ENCODE results near the gene ZNF611. TPM values are rescaled to one million over a fixed set of nuclear protein-coding genes. Genes with fewer than 3 reads are reported as not detected.
"Not testable (repeated sequence)": the region's sequence is repeated elsewhere in the genome, so short reads cannot be mapped to it uniquely, and the experiment has no call there.

Gene ZNF611
- total RNA-seq, 1 donor from 2014 or later, result 6.1 TPM

DNA sequence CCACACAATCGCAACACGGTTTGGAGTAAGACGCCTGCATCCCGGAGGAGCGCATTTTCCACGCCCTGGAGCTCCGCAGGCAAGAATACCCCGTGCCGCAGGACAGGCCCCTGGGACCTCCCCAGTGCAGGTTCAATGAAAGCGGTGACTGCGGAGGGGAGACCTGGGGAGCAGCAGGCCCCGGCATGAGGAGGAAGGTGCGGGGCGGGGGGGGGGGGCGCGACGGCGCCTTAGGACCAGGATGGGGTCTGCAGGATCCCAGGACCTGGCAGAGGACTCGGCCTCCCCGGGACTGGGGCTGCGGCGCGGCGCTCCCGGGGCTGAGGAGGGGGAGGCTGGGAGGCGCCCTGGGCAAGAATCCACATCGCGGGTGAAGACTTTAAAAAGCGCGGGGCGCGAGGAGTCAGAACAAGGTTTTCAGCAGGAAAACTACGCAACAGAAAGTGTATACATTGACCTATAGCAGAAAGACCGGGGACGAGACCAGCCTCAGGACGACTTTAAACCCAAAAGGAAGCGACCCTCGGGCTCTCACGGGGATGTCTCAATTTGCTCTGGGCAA, 432 bp downstream of the ZNF611 start:
- peaks cover 23% of the 10 kb centered on the region for H3K4me1 ChIP-seq
- H3K9me3 ChIP-seq, result no peaks in the 10 kb centered on the region
- peak overlapping the region; percentile 59 to 82 for H3K4me3 ChIP-seq
- intact Hi-C loops (cut with DNase I), result no loop called here
- TF ChIP-seq, protein P1, sequence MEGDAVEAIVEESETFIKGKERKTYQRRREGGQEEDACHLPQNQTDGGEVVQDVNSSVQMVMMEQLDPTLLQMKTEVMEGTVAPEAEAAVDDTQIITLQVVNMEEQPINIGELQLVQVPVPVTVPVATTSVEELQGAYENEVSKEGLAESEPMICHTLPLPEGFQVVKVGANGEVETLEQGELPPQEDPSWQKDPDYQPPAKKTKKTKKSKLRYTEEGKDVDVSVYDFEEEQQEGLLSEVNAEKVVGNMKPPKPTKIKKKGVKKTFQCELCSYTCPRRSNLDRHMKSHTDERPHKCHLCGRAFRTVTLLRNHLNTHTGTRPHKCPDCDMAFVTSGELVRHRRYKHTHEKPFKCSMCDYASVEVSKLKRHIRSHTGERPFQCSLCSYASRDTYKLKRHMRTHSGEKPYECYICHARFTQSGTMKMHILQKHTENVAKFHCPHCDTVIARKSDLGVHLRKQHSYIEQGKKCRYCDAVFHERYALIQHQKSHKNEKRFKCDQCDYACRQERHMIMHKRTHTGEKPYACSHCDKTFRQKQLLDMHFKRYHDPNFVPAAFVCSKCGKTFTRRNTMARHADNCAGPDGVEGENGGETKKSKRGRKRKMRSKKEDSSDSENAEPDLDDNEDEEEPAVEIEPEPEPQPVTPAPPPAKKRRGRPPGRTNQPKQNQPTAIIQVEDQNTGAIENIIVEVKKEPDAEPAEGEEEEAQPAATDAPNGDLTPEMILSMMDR (IDR thresholded peaks at IDR 0.05), result no peak
- no peak for TF ChIP-seq POLR2A (IDR thresholded peaks at IDR 0.05)
- no peak for DNase-seq (ENCODE audit: extremely low spot score in 2 of 2)
- H3K36me3 ChIP-seq, result no peaks in the 10 kb centered on the region
- H3K27me3 ChIP-seq, result no peaks in the 10 kb centered on the region
- H3K27ac ChIP-seq, result peak overlapping the region; percentile 82

DNA sequence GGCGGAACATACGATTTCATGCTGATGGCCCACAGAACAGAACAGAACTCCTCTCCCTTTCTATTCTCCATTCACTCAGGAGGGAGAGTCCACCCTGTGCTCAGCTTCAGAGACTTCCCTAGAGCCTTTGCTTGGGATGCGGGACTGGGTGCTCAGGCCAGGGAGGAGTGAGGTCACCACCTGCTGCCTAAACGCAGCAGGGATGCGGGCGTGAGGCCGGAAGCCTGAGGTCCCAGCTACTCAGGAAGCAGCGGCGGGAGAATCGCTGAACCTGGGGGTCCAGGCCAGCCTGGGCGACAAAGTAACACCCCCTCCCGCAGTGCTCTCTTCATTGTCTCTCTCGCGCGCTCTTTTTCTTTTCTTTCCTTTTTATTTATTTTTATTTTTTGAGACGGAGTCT, 8.8 kb downstream of the ZNF611 start:
- intact Hi-C loops (cut with DNase I); H3K27ac ChIP-seq; H3K4me3 ChIP-seq; H3K9me3 ChIP-seq; H3K4me1 ChIP-seq; H3K27me3 ChIP-seq; DNase-seq (ENCODE audit: extremely low spot score in 2 of 2): not testable (repeated sequence)
- H3K36me3 ChIP-seq, result peaks cover 0 to 16% of the 10 kb centered on the region in 2 donors

DNA sequence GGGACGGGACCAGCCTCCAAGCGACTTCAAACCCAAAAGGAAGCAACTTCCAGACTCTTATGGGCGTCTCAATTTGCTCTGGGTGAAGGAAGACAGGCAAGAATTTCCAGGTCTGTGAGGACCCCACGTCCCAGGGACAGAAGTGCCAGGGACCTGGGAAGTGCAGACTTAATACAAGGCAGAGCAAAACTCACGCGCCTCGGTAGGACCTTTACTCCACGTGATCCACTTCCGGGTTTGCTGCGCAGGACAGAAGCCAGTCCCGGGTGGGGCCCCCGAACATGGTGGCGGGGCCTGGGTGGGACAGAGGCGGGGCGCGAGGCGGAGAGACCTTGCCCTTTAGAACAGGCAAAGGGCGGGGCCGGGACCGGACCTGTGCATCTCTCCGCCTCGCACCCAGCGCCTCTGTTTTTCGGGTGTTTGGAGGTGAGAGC, 9.3 kb downstream of the ZNF611 start:
- DNase-seq (ENCODE audit: extremely low spot score in 2 of 2), result no peak
- Histone ChIP-seq H3K27me3 (no peaks in the 10 kb centered on the region), H3K36me3 (peaks cover 0 to 19% of the 10 kb centered on the region in 2 donors), H3K4me3 (no peak overlapping the region), H3K4me1 (no peaks in the 10 kb centered on the region), H3K9me3 (no peaks in the 10 kb centered on the region), H3K27ac (no peak overlapping the region)
- intact Hi-C loops (cut with DNase I), result no loop called here
- TF ChIP-seq POLR2A (IDR thresholded peaks at IDR 0.05) (no peak), POLR2AphosphoS5 (IDR thresholded peaks at IDR 0.05; ENCODE audit: insufficient read depth in 1 of 2, low read depth in 1 of 2) (no peak)
- TF ChIP-seq, protein P1 (IDR thresholded peaks at IDR 0.05), result no peak

DNA sequence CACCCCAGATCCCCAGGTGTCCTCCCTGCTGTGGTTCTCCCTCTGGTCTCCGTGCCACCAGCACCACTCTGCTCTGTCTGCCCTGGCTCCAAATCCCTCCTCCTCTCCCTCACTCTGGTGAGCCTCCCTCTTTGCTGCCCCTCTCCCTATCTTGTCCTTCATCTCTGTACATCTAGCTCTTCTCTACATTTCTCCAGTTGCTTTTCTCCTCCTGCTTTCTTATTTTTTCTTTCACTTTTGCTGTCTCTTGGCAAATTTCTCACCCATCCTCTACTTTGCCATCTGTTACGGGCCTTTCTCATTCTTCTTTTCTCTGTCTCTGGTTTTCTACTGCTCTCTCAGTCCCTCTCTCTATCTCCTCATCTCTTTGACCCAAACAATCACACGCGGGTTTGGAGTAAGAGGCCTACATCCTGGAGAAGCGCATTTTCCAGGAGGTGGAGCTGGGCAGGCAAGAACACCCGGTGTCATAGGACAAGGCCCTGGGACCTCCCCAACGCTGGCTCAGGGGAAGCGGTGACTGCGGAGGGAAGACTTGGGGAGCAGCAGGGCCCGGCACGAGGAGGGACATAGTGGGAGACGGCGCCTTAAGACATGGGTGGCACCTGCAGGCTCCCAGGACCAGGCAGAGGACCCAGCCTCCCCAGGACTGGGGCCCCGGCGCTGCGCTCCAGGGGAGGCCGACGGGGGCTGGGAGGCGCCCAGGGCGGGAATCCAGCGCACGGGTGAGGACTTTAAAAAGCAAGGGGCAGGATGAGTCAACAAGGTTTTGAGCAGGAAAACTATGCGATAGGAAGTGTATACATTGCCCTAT, 9.9 kb downstream of the ZNF611 start:
- intact Hi-C loops (cut with DNase I), result no loop called here
- Histone ChIP-seq H3K27me3 (no peaks in the 10 kb centered on the region), H3K9me3 (no peaks in the 10 kb centered on the region), H3K27ac (no peak overlapping the region), H3K4me1 (no peaks in the 10 kb centered on the region), H3K4me3 (no peak overlapping the region), H3K36me3 (peaks cover 0 to 23% of the 10 kb centered on the region in 2 donors)
- no peak for DNase-seq (ENCODE audit: extremely low spot score in 2 of 2)
- TF ChIP-seq, protein P1 (IDR thresholded peaks at IDR 0.05), result no peak
- no peak for TF ChIP-seq POLR2AphosphoS5 (IDR thresholded peaks at IDR 0.05; ENCODE audit: insufficient read depth in 1 of 2, low read depth in 1 of 2)
- TF ChIP-seq POLR2A (IDR thresholded peaks at IDR 0.05), result no peak

DNA sequence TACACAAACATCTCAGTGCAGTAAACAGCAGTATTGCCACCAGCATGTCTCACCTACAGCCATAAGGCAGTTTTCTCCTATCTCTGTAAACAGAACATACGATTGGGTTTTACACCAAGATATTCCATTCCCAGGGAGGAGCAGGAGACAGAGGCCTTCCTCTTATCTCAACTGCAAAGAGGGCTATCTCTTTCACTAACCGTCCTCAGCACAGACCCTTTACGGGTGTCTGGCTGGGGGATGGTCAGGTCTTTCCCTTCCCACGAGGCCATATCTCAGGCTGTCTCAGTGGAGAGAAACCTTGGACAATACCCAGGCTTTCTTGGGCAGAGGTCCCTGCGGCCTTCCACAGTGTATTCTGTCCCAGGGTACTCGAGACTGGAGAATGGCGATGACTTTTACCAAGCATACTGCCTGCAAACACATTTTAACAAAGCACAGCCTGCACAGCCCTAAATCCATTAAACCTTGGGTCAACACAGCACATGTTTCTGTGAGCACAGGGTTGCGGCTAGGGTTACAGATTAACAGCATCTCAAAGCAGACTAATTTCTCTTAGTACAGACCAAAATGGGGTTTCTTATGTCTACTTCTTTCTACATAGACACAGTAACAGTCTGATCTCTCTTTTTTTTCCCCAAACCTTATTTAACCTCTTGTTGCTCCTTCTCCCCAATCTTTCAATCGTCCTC, 10.8 kb downstream of the ZNF611 start:
- H3K4me3 ChIP-seq; H3K27ac ChIP-seq; H3K9me3 ChIP-seq; H3K4me1 ChIP-seq; intact Hi-C loops (cut with DNase I); H3K27me3 ChIP-seq; DNase-seq (ENCODE audit: extremely low spot score in 2 of 2): not testable (repeated sequence)
- peaks cover 0 to 23% of the 10 kb centered on the region in 2 donors for H3K36me3 ChIP-seq
